Keratinocyte (primary cell): ENCODE measurements around the gene ST3GAL5.

Experiments
- EZH2 ChIP-seq: IDR thresholded peaks from one replicate; pipeline ENCODE4 v1.6.1; 2012; ENCODE audit warnings: inconsistent platforms, mild to moderate bottlenecking, low read length, moderate library complexity
- TF ChIP-seq, protein P1 (sequence below), 3 experiments: IDR thresholded peaks in 1 of 3; conservative IDR thresholded peaks in 1 of 3; optimal IDR thresholded peaks in 1 of 3; 2 replicates in 2 of 3; 3 replicates in 1 of 3; pipeline versions ENCODE3 to v1.5.1; 2011; ENCODE audit warnings: low read length in 3 of 3, mild to moderate bottlenecking in 3 of 3, moderate library complexity in 2 of 3, control low read depth in 1 of 3, inconsistent platforms in 1 of 3; ENCODE audit not compliant: insufficient read depth in 2 of 3; ENCODE audit errors: extremely low read depth in 1 of 3

DNA sequence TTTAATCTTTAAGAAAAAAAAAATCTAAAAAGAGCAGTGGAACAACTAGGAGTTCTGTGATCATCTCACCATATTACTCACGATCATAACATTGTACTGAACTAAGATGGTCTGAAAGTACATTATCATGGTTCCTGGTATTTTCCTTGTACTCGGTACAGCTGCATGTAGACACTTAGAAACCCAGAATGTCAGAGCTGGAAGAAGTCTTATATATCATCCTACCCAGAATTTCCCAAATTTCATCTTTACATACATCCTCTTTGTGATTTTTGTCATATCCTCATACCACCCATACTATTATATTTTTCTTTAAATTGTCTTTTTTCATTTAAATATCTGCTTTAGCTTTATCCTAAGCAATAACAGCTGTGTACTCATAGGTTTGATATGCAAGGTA, 12.4 kb upstream of the ST3GAL5 start:
- no peak for TF ChIP-seq EZH2
- TF ChIP-seq, protein P1, sequence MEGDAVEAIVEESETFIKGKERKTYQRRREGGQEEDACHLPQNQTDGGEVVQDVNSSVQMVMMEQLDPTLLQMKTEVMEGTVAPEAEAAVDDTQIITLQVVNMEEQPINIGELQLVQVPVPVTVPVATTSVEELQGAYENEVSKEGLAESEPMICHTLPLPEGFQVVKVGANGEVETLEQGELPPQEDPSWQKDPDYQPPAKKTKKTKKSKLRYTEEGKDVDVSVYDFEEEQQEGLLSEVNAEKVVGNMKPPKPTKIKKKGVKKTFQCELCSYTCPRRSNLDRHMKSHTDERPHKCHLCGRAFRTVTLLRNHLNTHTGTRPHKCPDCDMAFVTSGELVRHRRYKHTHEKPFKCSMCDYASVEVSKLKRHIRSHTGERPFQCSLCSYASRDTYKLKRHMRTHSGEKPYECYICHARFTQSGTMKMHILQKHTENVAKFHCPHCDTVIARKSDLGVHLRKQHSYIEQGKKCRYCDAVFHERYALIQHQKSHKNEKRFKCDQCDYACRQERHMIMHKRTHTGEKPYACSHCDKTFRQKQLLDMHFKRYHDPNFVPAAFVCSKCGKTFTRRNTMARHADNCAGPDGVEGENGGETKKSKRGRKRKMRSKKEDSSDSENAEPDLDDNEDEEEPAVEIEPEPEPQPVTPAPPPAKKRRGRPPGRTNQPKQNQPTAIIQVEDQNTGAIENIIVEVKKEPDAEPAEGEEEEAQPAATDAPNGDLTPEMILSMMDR (optimal IDR thresholded peaks at IDR 0.05 in 1 of 3, IDR thresholded peaks at IDR 0.05 in 1 of 3, conservative IDR thresholded peaks at IDR 0.05 in 1 of 3; ENCODE audit: extremely low read depth in 1 of 3, insufficient read depth in 2 of 3, low read length in 3 of 3): no peak
